Measurements from ENCODE around the gene KMT5B.

Gene KMT5B

DNA sequence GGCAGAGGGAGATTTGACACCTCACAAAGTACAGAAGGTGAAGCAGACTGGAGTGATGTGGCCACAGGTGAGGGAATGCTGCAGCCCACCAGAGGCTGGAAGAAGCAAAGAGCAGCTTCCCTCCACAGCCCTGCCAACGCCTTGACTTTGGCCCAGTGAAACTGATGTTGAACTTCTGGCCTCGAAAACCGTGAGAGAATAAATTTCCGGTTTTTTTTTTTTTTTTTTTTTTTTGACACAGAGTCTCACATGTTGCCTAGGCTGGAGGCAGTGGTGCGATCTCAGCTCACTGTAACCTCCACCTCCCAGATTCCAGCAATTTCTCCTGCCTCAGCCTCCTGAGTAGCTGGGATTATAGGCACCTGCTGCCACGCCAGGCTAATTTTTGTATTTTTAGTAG is 8.7 kb downstream of the KMT5B start:
- no peaks in the 10 kb centered on the region for H3F3A ChIP-seq (ENCODE audit: insufficient read depth, low read length)
- H3K79me2 ChIP-seq (ENCODE audit: insufficient read depth, low read length) = peaks cover 26% of the 10 kb centered on the region
- peaks cover 8% of the 10 kb centered on the region; the same call in 1 of the 2 replicates for H4K20me1 ChIP-seq (ENCODE audit: insufficient read depth, low read length)
- H3K9me3 ChIP-seq (ENCODE audit: low read length) = no peaks in the 10 kb centered on the region
- no peaks in the 10 kb centered on the region for H3K4me1 ChIP-seq (ENCODE audit: insufficient read depth, low read length, severe bottlenecking)
- H2AFZ ChIP-seq (ENCODE audit: low read length) = no peak overlapping the region
- no peak overlapping the region for H3K4me3 ChIP-seq (ENCODE audit: low read depth, low read length, poor library complexity, severe bottlenecking)
- H3K4me2 ChIP-seq (ENCODE audit: low read length) = no peak overlapping the region
- H3K36me3 ChIP-seq (ENCODE audit: insufficient read depth, low read length) = no peaks in the 10 kb centered on the region
- H3K27me3 ChIP-seq (ENCODE audit: insufficient read depth, low read length) = no peaks in the 10 kb centered on the region
- H3K9me2 ChIP-seq (ENCODE audit: low read depth, low read length) = no peaks in the 10 kb centered on the region
- no peak overlapping the region for H3K9ac ChIP-seq (ENCODE audit: low read length)
- H3K27ac ChIP-seq (ENCODE audit: low read depth, low read length, poor library complexity, severe bottlenecking) = no peak overlapping the region
- TF ChIP-seq EZH2 (IDR thresholded peaks at IDR 0.05; ENCODE audit: borderline replicate concordance, low read length) (no peak), CTCF (IDR thresholded peaks at IDR 0.05; ENCODE audit: low read length) (no peak)

DNA sequence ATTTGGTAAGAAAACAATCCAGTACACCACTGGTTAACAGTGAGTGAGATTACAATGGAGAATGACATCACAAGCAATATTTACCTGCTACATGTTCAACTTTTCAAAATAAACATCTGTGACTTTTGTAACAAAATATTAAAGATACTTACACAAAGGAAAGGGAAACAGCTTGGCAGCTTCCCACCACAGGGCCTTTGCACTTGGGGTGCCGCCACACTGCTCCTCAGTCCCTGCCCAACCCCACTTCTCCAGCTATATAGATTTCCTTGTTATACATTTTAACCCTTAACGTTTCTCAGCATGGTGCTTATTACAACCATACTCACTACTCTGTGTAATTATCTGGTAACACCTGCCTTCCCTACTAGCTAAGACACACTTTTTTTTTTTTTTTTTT is 10.9 kb downstream of the KMT5B start:
- Histone ChIP-seq H3K27ac (ENCODE audit: low read depth, low read length, poor library complexity, severe bottlenecking) (no peak overlapping the region), H3K79me2 (ENCODE audit: insufficient read depth, low read length) (peaks cover 25% of the 10 kb centered on the region), H3K4me1 (ENCODE audit: insufficient read depth, low read length, severe bottlenecking) (no peaks in the 10 kb centered on the region), H4K20me1 (ENCODE audit: insufficient read depth, low read length) (0 out of 2 replicates have a peak, but pooled peaks cover 6% of the 10 kb centered on the region), H3K9me3 (ENCODE audit: low read length) (no peaks in the 10 kb centered on the region), H3K4me2 (ENCODE audit: low read length) (no peak overlapping the region), H3K27me3 (ENCODE audit: insufficient read depth, low read length) (no peaks in the 10 kb centered on the region), H3K4me3 (ENCODE audit: low read depth, low read length, poor library complexity, severe bottlenecking) (no peak overlapping the region), H2AFZ (ENCODE audit: low read length) (no peak overlapping the region), H3K9me2 (ENCODE audit: low read depth, low read length) (no peaks in the 10 kb centered on the region), H3F3A (ENCODE audit: insufficient read depth, low read length) (no peaks in the 10 kb centered on the region), H3K9ac (ENCODE audit: low read length) (no peak overlapping the region), H3K36me3 (ENCODE audit: insufficient read depth, low read length) (no peaks in the 10 kb centered on the region)
- no peak for TF ChIP-seq EZH2 (IDR thresholded peaks at IDR 0.05; ENCODE audit: borderline replicate concordance, low read length)
- no peak for TF ChIP-seq CTCF (IDR thresholded peaks at IDR 0.05; ENCODE audit: low read length)

GRCh38 chr11:68201492-68201891 is 11.6 kb downstream of the KMT5B start:
- no peak overlapping the region for H3K9ac ChIP-seq (ENCODE audit: low read length)
- TF ChIP-seq CTCF (IDR thresholded peaks at IDR 0.05; ENCODE audit: low read length) = no peak
- TF ChIP-seq EZH2 (IDR thresholded peaks at IDR 0.05; ENCODE audit: borderline replicate concordance, low read length) = no peak
- no peaks in the 10 kb centered on the region for H3K27me3 ChIP-seq (ENCODE audit: insufficient read depth, low read length)
- no peaks in the 10 kb centered on the region for H3K4me1 ChIP-seq (ENCODE audit: insufficient read depth, low read length, severe bottlenecking)
- H3K36me3 ChIP-seq (ENCODE audit: insufficient read depth, low read length) = no peaks in the 10 kb centered on the region
- H3K4me2 ChIP-seq (ENCODE audit: low read length) = no peak overlapping the region
- no peaks in the 10 kb centered on the region for H3K9me3 ChIP-seq (ENCODE audit: low read length)
- no peak overlapping the region for H2AFZ ChIP-seq (ENCODE audit: low read length)
- 0 out of 2 replicates have a peak, but pooled peaks cover 6% of the 10 kb centered on the region for H4K20me1 ChIP-seq (ENCODE audit: insufficient read depth, low read length)
- no peak overlapping the region for H3K4me3 ChIP-seq (ENCODE audit: low read depth, low read length, poor library complexity, severe bottlenecking)
- H3F3A ChIP-seq (ENCODE audit: insufficient read depth, low read length) = no peaks in the 10 kb centered on the region
- no peak overlapping the region for H3K27ac ChIP-seq (ENCODE audit: low read depth, low read length, poor library complexity, severe bottlenecking)
- H3K9me2 ChIP-seq (ENCODE audit: low read depth, low read length) = no peaks in the 10 kb centered on the region
- peaks cover 27% of the 10 kb centered on the region for H3K79me2 ChIP-seq (ENCODE audit: insufficient read depth, low read length)

All from OCI-LY1 (cell line).